ENCODE data around the gene NT5C2. TPM values are rescaled to one million over a fixed set of nuclear protein-coding genes. Genes with fewer than 3 reads are reported as not detected.

NT5C2 gene
- total RNA-seq, 4 donors from 2014 or later, result 33.5 to 53.2 (median 35.3) TPM

- peaks cover 0 to 7% of the 10 kb centered on the region in 2 donors for H3K4me1 ChIP-seq
- no peak for TF ChIP-seq CTCF (IDR thresholded peaks at IDR 0.05 in 4 of 5, conservative IDR thresholded peaks at IDR 0.05 in 1 of 5)
- no peak for TF ChIP-seq POLR2A (IDR thresholded peaks at IDR 0.05)
- no peak for DNase-seq
- no peaks in the 10 kb centered on the region for H3K9me3 ChIP-seq
- H3K36me3 ChIP-seq, result no peaks in the 10 kb centered on the region
- no peak for ATAC-seq
- H3K27ac ChIP-seq, result no peak overlapping the region
- intact Hi-C loops (cut with DNase I; ENCODE audit: low total_unique reads), result no loop called here
- H3K27me3 ChIP-seq, result no peaks in the 10 kb centered on the region
- no peak overlapping the region for H3K4me3 ChIP-seq
- in situ Hi-C loops (cut with MboI; ENCODE audit: low sequenced_read_pairs in 4 of 4), result no loop called here
These were observed 143.8 kb downstream of the NT5C2 start for GRCh38 chr10:103049237-103049636.

GRCh38 chr10:103047381-103047780 lies 145.7 kb downstream of the NT5C2 start:
- DNase-seq (no peak), ATAC-seq (no peak)
- H3K36me3 ChIP-seq, result no peaks in the 10 kb centered on the region
- TF ChIP-seq CTCF (IDR thresholded peaks at IDR 0.05 in 4 of 5, conservative IDR thresholded peaks at IDR 0.05 in 1 of 5) (no peak), POLR2A (IDR thresholded peaks at IDR 0.05) (no peak)
- intact Hi-C loops (cut with DNase I; ENCODE audit: low total_unique reads) (no loop called here), in situ Hi-C loops (cut with MboI; ENCODE audit: low sequenced_read_pairs in 4 of 4) (no loop called here)
- H3K27me3 ChIP-seq, result no peaks in the 10 kb centered on the region
- no peak overlapping the region for H3K27ac ChIP-seq
- no peaks in the 10 kb centered on the region for H3K9me3 ChIP-seq
- no peak overlapping the region for H3K4me3 ChIP-seq
- peaks cover 0 to 7% of the 10 kb centered on the region in 2 donors for H3K4me1 ChIP-seq

- H3K27me3 ChIP-seq, result no peaks in the 10 kb centered on the region
- DNase-seq (no peak), ATAC-seq (no peak)
- H3K36me3 ChIP-seq, result no peaks in the 10 kb centered on the region
- H3K4me1 ChIP-seq, result peaks cover 0 to 7% of the 10 kb centered on the region in 2 donors
- in situ Hi-C loops (cut with MboI; ENCODE audit: low sequenced_read_pairs in 4 of 4) (no loop called here), intact Hi-C loops (cut with DNase I; ENCODE audit: low total_unique reads) (no loop called here)
- TF ChIP-seq CTCF (IDR thresholded peaks at IDR 0.05 in 4 of 5, conservative IDR thresholded peaks at IDR 0.05 in 1 of 5) (no peak), POLR2A (IDR thresholded peaks at IDR 0.05) (no peak)
- no peaks in the 10 kb centered on the region for H3K9me3 ChIP-seq
- H3K27ac ChIP-seq, result no peak overlapping the region
- no peak overlapping the region for H3K4me3 ChIP-seq
These were observed 147.1 kb downstream of the NT5C2 start for GRCh38 chr10:103045961-103046360.

- intact Hi-C loops (cut with DNase I; ENCODE audit: low total_unique reads), result no loop called here
- ATAC-seq (no peak), DNase-seq (no peak)
- no peak overlapping the region for H3K4me3 ChIP-seq
- no peak for TF ChIP-seq CTCF (IDR thresholded peaks at IDR 0.05 in 4 of 5, conservative IDR thresholded peaks at IDR 0.05 in 1 of 5)
- TF ChIP-seq POLR2A (IDR thresholded peaks at IDR 0.05), result no peak
- no peaks in the 10 kb centered on the region for H3K9me3 ChIP-seq
- in situ Hi-C loops (cut with MboI; ENCODE audit: low sequenced_read_pairs in 4 of 4), result no loop called here
- H3K27ac ChIP-seq, result no peak overlapping the region
- no peaks in the 10 kb centered on the region for H3K27me3 ChIP-seq
- H3K4me1 ChIP-seq, result peaks cover 0 to 7% of the 10 kb centered on the region in 2 donors
- H3K36me3 ChIP-seq, result no peaks in the 10 kb centered on the region
These were observed 148.1 kb downstream of the NT5C2 start for GRCh38 chr10:103044942-103045489.

GRCh38 chr10:103042908-103043307 lies 150.2 kb downstream of the NT5C2 start:
- intact Hi-C loops (cut with DNase I; ENCODE audit: low total_unique reads) (no loop called here), in situ Hi-C loops (cut with MboI; ENCODE audit: low sequenced_read_pairs in 4 of 4) (no loop called here)
- Histone ChIP-seq H3K27ac (no peak overlapping the region), H3K4me1 (peaks cover 0 to 7% of the 10 kb centered on the region in 2 donors), H3K9me3 (no peaks in the 10 kb centered on the region), H3K4me3 (no peak overlapping the region), H3K27me3 (no peaks in the 10 kb centered on the region), H3K36me3 (no peaks in the 10 kb centered on the region)
- no peak for ATAC-seq
- TF ChIP-seq POLR2A (IDR thresholded peaks at IDR 0.05) (no peak), CTCF (IDR thresholded peaks at IDR 0.05 in 4 of 5, conservative IDR thresholded peaks at IDR 0.05 in 1 of 5) (no peak)
- no peak for DNase-seq
